SHP77 treated with DMSO at 0.1 percent for 48 hours (cell line): ENCODE results near the gene ADAMTS2.

Source experiments
- DNase-seq: peaks from one replicate; lab custom pipeline; 2025; lab: John Stamatoyannopoulos, UW

Gene ADAMTS2

GRCh38 chr5:179278546-179278945 lies 66.7 kb downstream of the ADAMTS2 start:
- no peak for DNase-seq

GRCh38 chr5:179278119-179278518 lies 67.1 kb downstream of the ADAMTS2 start:
- no peak for DNase-seq

DNA sequence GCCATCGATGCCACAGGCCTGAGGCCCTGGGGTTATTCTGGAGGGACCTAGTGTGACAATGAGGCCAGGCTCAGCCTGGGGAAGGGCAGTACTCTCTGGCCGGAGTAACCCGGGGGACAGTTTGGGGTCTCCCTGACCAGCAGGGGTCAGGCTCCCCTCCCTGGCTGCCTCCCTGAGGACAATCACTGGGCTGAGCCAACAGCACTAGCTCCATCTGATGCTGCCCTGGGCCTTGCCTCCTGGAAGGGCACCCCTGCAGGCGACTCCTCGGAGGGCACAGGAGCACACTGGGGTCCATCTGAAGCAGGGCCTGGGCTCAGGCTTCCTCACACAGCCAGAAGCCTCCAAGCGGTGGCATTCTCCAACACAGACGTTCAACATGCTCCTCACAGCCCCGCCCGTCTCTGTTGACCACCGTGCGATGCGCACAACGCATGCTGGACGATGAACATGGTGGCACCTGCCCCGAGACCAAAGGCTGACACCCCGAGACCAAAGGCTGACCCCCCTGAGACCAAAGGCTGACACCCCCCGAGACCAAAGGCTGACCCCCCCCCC lies 68.3 kb downstream of the ADAMTS2 start:
- no peak for DNase-seq

- DNase-seq, result no peak
Measured at GRCh38 chr5:179275941-179276837, 69.1 kb downstream of the ADAMTS2 start.

GRCh38 chr5:179275381-179275878 lies 69.8 kb downstream of the ADAMTS2 start:
- DNase-seq, result no peak

- no peak for DNase-seq
Measured at GRCh38 chr5:179274321-179275315, 70.6 kb downstream of the ADAMTS2 start.

DNA sequence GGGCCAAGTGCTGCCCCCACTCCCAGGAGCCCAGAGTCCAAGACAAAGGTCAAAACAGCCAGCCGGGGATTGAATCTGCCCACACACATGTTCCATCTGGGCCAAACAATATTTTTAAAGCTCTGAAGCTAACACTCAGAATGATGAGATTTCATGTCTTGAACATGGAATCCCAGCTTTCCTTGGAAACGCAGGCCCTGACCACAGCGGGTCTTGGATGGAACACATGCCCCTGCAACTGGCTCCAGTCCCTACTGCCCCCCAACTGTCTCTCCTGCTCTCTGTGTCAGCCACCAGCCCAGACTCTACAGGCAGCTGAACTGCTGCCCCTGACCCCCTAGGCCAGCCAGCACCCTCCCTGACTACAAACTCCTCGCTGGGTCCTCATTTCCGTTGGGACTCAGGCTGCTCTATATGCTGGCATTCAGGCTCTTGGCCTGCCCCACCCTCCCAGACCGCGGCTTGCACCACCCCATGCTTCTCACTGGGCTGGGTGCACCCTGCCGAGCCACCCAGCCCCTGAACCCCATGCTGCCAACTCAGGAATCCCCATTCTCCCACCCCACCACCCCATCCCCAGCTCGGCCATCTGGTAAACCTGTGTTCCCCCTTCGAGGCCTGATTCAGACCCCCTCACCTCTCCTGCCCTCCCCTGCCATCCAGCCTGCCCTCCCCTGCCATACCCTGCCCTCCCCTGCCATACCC lies 71.7 kb downstream of the ADAMTS2 start:
- DNase-seq, result no peak

GRCh38 chr5:179273073-179273435 lies 72.2 kb downstream of the ADAMTS2 start:
- no peak for DNase-seq

DNA sequence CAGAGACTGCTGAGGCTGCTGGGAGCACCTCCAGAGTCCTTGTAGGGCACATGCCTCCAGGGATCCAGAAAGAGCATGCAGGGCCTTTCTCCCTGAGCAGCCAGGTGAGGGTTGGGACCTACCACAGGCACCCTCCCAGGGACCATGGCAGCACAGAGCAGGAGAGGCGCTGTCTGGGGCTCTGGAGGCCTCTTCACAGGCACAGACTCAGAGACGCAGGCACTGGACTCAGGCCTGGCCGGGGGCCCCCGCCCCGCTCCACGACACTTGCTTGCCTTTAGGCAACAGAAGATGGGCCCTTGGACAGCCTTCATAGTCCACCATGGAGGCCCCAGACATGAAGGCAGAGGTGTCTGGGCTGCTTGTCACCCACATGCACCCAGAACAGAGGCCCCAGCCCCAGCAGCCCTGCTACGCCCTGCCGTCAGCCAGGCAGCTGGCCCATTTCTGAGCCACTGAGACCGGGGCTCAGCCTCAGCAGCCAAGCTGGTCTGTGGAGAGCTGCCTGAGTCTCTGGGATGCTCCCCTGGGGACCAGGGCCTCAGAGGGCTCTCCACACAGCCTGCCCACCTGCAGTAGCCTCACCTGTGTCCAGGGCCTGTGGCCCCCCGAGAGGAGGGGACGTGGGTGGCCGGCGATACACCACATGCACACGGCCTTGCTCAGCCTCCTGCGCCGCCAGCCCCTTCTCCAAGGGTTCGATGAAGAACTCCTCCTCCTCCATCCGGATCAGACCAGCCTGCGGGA lies 72.8 kb downstream of the ADAMTS2 start:
- DNase-seq, result no peak

- DNase-seq, result no peak
Measured at GRCh38 chr5:179271821-179272325, 73.4 kb downstream of the ADAMTS2 start.

DNA sequence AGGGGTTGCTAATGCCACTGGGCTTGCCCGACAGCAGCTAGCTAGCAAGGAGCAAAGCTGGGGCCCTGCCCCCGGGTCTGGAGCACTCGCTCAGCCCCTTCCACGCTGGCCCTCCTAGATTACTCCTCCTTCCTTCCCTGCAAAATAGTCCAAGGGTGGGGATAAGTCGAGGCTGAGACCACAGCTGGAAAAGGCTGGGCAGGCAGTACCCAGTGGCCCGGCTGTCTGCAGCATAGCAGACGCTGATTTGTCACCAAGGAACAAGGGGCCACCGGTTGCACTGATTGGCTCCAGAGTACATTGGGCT lies 73.9 kb downstream of the ADAMTS2 start:
- no peak for DNase-seq

DNA sequence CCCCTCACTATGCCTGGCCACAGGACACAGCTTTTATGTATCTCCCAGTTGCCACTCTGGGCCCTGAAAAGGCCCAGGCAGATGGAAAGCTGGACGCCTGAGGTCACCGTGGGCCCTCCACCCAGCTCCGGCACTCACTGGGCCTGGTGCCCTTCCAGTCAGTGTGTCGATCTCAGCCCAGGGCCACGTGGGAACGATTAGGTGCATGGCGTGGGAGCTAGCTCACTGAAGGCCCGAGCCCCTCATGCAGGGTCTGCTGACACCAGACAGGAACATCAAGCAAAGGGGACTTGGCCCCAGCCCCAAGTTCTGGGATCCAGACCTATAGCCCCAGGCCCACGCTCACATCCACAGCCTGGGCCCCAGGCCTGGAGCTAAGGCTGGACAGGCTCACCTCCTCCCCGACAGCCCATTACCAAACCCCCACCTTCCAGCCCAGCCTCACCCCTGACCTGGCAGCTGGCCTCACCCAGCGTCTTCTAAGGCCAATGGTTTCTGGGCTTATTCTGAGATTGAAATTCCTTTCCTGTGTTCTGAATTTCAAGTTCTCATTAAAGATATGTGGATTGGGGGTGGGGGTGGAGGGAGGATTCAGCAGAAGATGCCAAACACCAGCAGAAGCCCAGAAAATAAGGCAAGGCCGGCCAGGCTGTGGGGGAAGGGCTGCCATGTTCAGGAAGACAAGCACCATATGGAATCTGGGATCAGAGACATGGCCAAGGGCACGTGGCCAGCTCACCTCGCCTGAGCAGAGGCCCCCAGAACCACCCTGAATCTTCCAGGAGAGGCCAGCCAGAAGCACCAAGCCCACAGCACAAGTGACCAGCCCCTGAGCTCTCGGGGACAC lies 74.5 kb downstream of the ADAMTS2 start:
- no peak for DNase-seq

GRCh38 chr5:179269781-179270543 lies 75.3 kb downstream of the ADAMTS2 start:
- no peak for DNase-seq

- no peak for DNase-seq
Measured at GRCh38 chr5:179268966-179269693, 76.1 kb downstream of the ADAMTS2 start.

DNA sequence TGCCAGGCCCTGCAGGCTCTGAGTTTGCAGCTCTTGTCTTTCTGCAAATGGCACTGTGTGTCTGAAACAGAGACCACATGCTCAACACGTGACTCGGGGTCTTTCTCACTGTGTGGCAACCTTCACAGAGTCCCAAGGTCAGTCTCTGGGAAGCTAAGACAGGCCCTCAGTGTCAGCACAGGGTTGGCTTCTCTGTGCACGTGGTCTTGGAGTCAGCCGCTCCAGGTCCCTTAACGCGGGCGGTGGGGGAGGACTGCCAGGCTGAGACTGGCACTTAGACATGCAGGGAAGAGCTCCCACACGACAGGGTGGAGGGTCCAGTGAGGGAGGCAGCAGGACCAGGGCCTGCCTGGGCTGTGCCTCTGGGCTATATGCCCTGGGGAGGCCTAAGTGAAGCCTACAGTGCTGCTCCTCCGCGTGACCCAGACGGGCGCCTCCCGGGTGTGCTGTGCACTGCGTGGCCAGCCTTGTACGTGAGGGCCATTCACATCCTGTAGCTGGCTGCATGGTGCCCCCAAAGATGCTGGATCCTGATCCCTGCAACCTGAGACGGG lies 76.8 kb downstream of the ADAMTS2 start:
- DNase-seq, result no peak

GRCh38 chr5:179267671-179268083 lies 77.6 kb downstream of the ADAMTS2 start:
- DNase-seq, result no peak

DNA sequence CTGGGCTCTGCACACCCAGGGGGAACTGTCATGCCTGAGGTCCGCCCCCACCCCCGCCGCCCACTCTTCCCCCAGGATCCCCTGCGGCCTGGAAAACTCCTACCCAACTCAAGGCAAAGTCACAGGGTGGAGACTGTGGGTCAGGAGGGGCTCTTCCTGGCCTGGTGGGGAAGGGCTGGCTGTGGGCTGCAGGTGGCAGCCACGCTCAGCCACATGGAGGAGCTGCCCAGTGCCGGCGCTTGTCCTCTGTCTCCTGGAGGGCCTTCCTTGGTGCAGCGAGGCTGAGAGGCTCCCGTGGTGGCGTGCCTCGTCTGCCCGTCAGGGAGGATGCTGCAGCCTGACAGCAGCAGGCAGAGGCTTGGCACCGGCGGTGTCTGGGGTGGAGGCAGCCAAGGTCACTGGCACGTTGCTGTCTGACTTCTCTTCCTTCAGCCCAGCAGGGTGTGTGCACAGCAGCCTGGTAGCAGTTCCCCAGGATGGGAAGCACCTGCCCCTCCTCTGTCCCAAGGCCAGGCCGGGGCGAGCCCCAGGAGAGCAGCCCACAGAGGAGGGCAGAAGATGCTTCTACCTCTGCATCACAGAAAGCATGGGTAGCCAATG lies 78.1 kb downstream of the ADAMTS2 start:
- DNase-seq, result no peak
